H54 (cell line): ENCODE results near the gene MARK1.

Experiments used
- DNase-seq: peaks from one replicate; pipeline ENCODE4 v3.0.0; 2011; ENCODE audit warnings: low spot score, mixed read lengths; ENCODE audit not compliant: insufficient read length
- FAIRE-seq: peaks from 3 replicates; lab custom pipeline; 2011; peaks lifted over from hg19 to GRCh38; lab: Jason Lieb, UNC
- POLR2A ChIP-seq: IDR thresholded peaks from 2 replicates; pipeline ENCODE4 v1.6.1; 2011; ENCODE audit warnings: low read depth, mild to moderate bottlenecking, low read length

Gene MARK1

DNA sequence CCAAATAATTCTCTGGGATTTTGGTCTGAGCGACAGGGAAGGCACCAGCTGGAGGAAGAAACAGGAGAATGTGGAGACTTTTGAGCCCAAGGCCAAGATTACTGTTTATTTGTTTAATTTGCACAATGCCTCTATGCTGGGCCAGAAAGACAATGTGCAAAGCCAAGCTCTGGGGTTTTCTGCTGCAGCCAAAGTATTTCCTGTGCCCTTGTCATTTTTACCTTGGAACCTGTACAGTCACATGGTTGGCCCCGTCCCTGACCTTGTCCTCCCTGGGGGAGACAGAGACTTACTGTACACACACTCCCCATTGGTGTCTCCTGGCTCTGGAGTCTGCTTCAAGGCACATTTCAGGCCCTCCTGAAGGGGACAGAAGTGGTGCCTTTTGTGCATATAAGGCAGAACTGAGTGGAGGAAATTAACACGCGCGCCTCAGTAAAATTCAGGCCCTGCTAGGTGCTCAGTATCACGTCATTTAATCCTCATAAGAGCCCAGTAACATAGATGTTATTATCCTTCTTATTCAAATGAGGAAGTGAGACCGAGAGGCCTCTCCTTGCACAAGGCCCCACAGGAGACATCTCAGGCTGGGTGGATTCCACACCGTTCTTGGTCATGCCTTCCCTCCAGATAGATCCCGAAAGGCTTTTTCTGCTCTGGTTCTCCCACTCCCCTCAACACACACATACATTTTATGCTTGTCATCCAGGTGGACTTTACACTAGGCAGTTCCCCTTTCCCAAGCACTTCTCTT, 183.3 kb downstream of the MARK1 start:
- FAIRE-seq, result no peak
- no peak for DNase-seq
- TF ChIP-seq POLR2A, result no peak
